Endothelial cell of umbilical vein (primary cell): ENCODE results near the gene KAZN. TPM values are rescaled to one million over a fixed set of nuclear protein-coding genes. Genes with fewer than 3 reads are reported as not detected.

Source experiments
- Bru-seq: library from RNA; stranded (reverse); fragments of 400-500 nt; gene quantifications from one replicate; lab custom pipeline; 2021; lab: Mats Ljungman, UMichigan
- BruChase-seq, 2 experiments: library from RNA; stranded (reverse); fragments of 400-500 nt; gene quantifications; one replicate each; lab custom pipeline; 2021; lab: Mats Ljungman, UMichigan
- BruUV-seq: library from RNA; stranded (reverse); fragments of 400-500 nt; replicated peaks from 2 replicates; lab custom pipeline; 2021; lab: Mats Ljungman, UMichigan
- CTCF ChIA-PET: fragments of 300-600, 350-600 bp; sonication (Branson Sonifier 250); formaldehyde crosslinking; loops from one replicate; lab custom pipeline; 2021; ENCODE audit warnings: antibody characterized with exemption, inconsistent platforms; lab: Charles Lee
- POLR2A ChIA-PET: fragments of 300-600, 350-600 bp; sonication (Branson Sonifier 250); formaldehyde crosslinking; loops from one replicate; lab custom pipeline; 2021; ENCODE audit warnings: antibody characterized with exemption, inconsistent platforms; lab: Charles Lee
- DNase-seq: peaks from one replicate; pipeline ENCODE4 v3.0.0-alpha.2; 2011; ENCODE audit warnings: low read depth, low spot score
- FAIRE-seq: peaks from 2 replicates; lab custom pipeline; 2011; peaks lifted over from hg19 to GRCh38; lab: Jason Lieb, UNC
- H2AFZ ChIP-seq: 2 replicates; pipeline ENCODE4 v1.6.0; 2012; ENCODE audit warnings: low read depth, low read length, control low read depth, inconsistent platforms
- H3K27ac ChIP-seq: 2 replicates; pipeline ENCODE4 v1.5.1; 2011; ENCODE audit warnings: low read depth, mild to moderate bottlenecking, control low read depth, low read length, moderate library complexity; ENCODE audit not compliant: insufficient read depth
- H3K27me3 ChIP-seq, 2 experiments: 2 replicates each; pipeline versions ENCODE4 v1.6.0 to v1.6.1; 2011; ENCODE audit warnings: low read length in 2 of 2, mixed read lengths in 1 of 2; ENCODE audit not compliant: control insufficient read depth in 2 of 2, insufficient read depth in 2 of 2
- H3K36me3 ChIP-seq, 2 experiments: 2 replicates in 1 of 2; 3 replicates in 1 of 2; pipeline ENCODE4 v1.5.1; 2011; ENCODE audit warnings: low read length in 2 of 2, mild to moderate bottlenecking in 1 of 2, moderate library complexity in 1 of 2; ENCODE audit not compliant: control insufficient read depth in 2 of 2, insufficient read depth in 2 of 2; ENCODE audit errors: extremely low read depth in 1 of 2
- H3K4me1 ChIP-seq: 3 replicates; pipeline ENCODE4 v1.5.1; 2011; ENCODE audit warnings: mild to moderate bottlenecking, low read length; ENCODE audit not compliant: control insufficient read depth, insufficient read depth; ENCODE audit errors: extremely low read depth
- H3K4me2 ChIP-seq: 2 replicates; pipeline ENCODE4 v1.6.1; 2011; ENCODE audit warnings: low read length, control low read depth, mixed read lengths; ENCODE audit not compliant: insufficient read depth
- H3K4me3 ChIP-seq, 3 experiments: fragments of 200-600 bp in 1 of 3; sonication (generic), shearing (Covaris generic) in 1 of 3; replicated peaks in 1 of 3; 2 replicates each; pipeline ENCODE4 v1.5.1; 2011 to 2016; ENCODE audit warnings: control low read depth in 3 of 3, low read length in 3 of 3, mild to moderate bottlenecking in 2 of 3, inconsistent platforms in 1 of 3, low read depth in 1 of 3, moderate library complexity in 1 of 3; ENCODE audit not compliant: insufficient read depth in 1 of 3
- H3K79me2 ChIP-seq: 2 replicates; pipeline ENCODE4 v1.6.0; 2012; ENCODE audit warnings: low read length, inconsistent platforms; ENCODE audit not compliant: control insufficient read depth, insufficient read depth
- H3K9ac ChIP-seq: replicated peaks from 2 replicates; pipeline ENCODE3; 2011; ENCODE audit warnings: low read length, control low read depth; ENCODE audit not compliant: insufficient read depth; ENCODE audit errors: extremely low read depth
- H3K9me1 ChIP-seq: replicated peaks from 3 replicates; pipeline ENCODE4 v1.6.0; 2011; ENCODE audit warnings: mild to moderate bottlenecking, low read length; ENCODE audit not compliant: control insufficient read depth, insufficient read depth; ENCODE audit errors: extremely low read depth
- H3K9me3 ChIP-seq: replicated peaks from 2 replicates; pipeline ENCODE4 v1.5.1; 2012; ENCODE audit warnings: low read length, inconsistent platforms; ENCODE audit not compliant: control insufficient read depth, insufficient read depth
- H4K20me1 ChIP-seq: replicated peaks from 2 replicates; pipeline ENCODE3; 2011; ENCODE audit warnings: mild to moderate bottlenecking, low read length; ENCODE audit not compliant: control insufficient read depth, insufficient read depth; ENCODE audit errors: extremely low read depth
- EZH2 ChIP-seq: IDR thresholded peaks from 2 replicates; pipeline ENCODE4 v1.6.1; 2012; ENCODE audit warnings: borderline replicate concordance, low read depth, mild to moderate bottlenecking, moderate library complexity, low read length, inconsistent platforms; ENCODE audit not compliant: severe bottlenecking
- JUN ChIP-seq: IDR thresholded peaks from 2 replicates; pipeline ENCODE4 v1.6.1; 2011; ENCODE audit warnings: borderline replicate concordance, low read depth; ENCODE audit not compliant: insufficient read length, insufficient read depth
- dilution Hi-C: fragments of 300-500 bp; cut with MboI; formaldehyde crosslinking; loops from one replicate; pipeline ENCODE4 v1.15.0; 2019; ENCODE audit warnings: low sequenced_read_pairs; ENCODE audit not compliant: extremely low pct_ligation_motif_present
- intact Hi-C: fragments of 100-400 bp; cut with micrococcal nuclease; formaldehyde crosslinking; loops from one replicate; pipeline ENCODE4 v1.10.0; 2022
- long read RNA-seq: library from polyadenylated mRNA; stranded (forward); transcript quantifications from one replicate; pipeline ENCODE4 v2.0.0, GENCODE V29; 2021
- polyA minus RNA-seq, 3 experiments: library from RNA; depleted of rRNA, polyadenylated mRNA; stranded (reverse); fragments of >200 nt; gene quantifications; 1 replicate in 1 of 3; 2 replicates in 2 of 3; pipeline ENCODE4 v1.2.3, GENCODE V29; 2011
- polyA plus RNA-seq, 4 experiments: library from polyadenylated mRNA; depleted of rRNA in 3 of 4; stranded (reverse) in 3 of 4; unstranded in 1 of 4; fragments of >200 nt; gene quantifications; 2 replicates each; pipeline versions ENCODE4 v1.2.1 to v1.2.3, GENCODE V29; 2011 to 2012; ENCODE audit warnings: missing spikeins in 1 of 4
- total RNA-seq: library from RNA; stranded (reverse); gene quantifications from 2 replicates; pipeline ENCODE4 v1.2.3, GENCODE V29; 2021
- TF ChIP-seq, protein P1 (sequence below): IDR thresholded peaks from 2 replicates; pipeline ENCODE4 v1.6.1; 2011; ENCODE audit not compliant: insufficient read depth, insufficient read length

KAZN gene
- total RNA-seq (2.9 and 5.8 TPM in 2 replicates), polyA plus RNA-seq (1.5 and 1.6 TPM in 2 replicates), polyA minus RNA-seq (1.6 and 2.1 TPM in 2 replicates), Bru-seq, nascent RNA (percentile 24 among the genes with signal in this experiment), BruChase-seq, experiment 1, labeled RNA remaining after a 6-hour chase (percentile 27 among the genes with signal in this experiment), BruChase-seq, experiment 2, labeled RNA remaining after a 2-hour chase (percentile 19 among the genes with signal in this experiment)
- 1.1 TPM in 2 replicates for polyA plus RNA-seq (2011; cell fraction: cytosol; rRNA removed)
- 2.7 and 2.9 TPM in 2 replicates for polyA plus RNA-seq (2011; cell fraction: nucleus; rRNA removed)
- 2.7 and 5.6 TPM in 2 replicates for polyA plus RNA-seq (2012)
- not detected for polyA minus RNA-seq (2011; cell fraction: cytosol; rRNA and poly(A)+ RNA removed)
- polyA minus RNA-seq (2011; cell fraction: nucleus; rRNA and poly(A)+ RNA removed) = 1.3 and 2.8 TPM in 2 replicates
- long read RNA-seq, partial matches to known transcripts = 1 of 3 reads
- long read RNA-seq, other reads (novel, unspliced or antisense) = 2 of 3 reads

DNA sequence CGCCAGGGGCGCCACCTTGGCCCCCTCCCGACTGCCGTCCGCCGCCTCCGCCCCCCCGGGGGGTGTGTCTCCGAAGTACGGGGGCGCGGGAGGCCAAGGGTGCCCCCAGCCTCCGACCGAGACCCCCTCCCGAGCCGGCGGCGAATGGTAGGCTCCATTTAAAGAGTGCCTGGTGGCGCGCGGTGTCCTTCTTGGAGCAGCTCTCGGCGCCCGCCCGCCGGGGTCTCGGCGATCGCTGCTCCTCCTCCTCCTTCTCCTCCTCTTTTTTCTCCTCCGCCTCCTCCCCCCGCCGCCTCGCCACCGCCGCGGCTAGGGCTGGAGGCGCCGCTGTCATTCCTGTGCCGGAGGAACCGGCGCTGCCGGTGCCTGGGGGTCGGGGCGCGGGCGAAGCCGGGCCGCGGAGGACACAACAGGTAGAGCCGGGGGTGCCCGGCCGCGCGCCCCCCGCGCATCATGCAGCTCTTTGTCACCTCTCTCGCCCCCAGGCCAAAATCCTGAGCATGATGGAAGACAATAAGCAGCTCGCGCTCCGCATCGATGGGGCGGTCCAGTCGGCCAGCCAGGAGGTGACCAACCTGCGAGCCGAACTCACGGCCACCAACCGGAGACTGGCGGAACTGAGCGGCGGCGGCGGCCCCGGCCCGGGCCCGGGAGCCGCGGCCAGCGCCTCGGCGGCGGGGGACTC is at the start of gene KAZN:
TSS of gene KAZN (plus strand) at position 188 of the 685 bp plus-strand sequence.
- Histone ChIP-seq H3K9me1 (no peaks in the 10 kb centered on the region), H3K79me2 (no peaks in the 10 kb centered on the region), H3K27ac (no peak within 1 kb of the TSS), H2AFZ (no peak within 1 kb of the TSS), H3K36me3 (no peaks in the 10 kb centered on the region), H3K4me1 (no peaks in the 10 kb centered on the region), H3K27me3 (peaks cover 0 to 5% of the 10 kb centered on the region in 2 experiments), H3K4me2 (no peak within 1 kb of the TSS), H3K9me3 (no peaks in the 10 kb centered on the region), H3K4me3 (no peak within 1 kb of the TSS), H4K20me1 (no peaks in the 10 kb centered on the region), H3K9ac (no peak within 1 kb of the TSS)
- BruUV-seq = no TSS peak
- CTCF ChIA-PET = no interaction called here
- intact Hi-C loops (no loop called here), dilution Hi-C loops (no loop called here)
- no peak for TF ChIP-seq JUN
- TF ChIP-seq, protein P1, sequence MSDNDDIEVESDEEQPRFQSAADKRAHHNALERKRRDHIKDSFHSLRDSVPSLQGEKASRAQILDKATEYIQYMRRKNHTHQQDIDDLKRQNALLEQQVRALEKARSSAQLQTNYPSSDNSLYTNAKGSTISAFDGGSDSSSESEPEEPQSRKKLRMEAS = no peak
- no peak for TF ChIP-seq EZH2
- no peak for FAIRE-seq
- DNase-seq = no peak
- POLR2A ChIA-PET = no interaction called here
